Measurements from ENCODE around the gene MUTYH. TPM values are rescaled to one million over a fixed set of nuclear protein-coding genes. Genes with fewer than 3 reads are reported as not detected.

MUTYH gene
- total RNA-seq, 1 experiment from 2014 or later, result 26.8 TPM

GRCh38 chr1:45353685-45354084 is 13.4 kb upstream of the MUTYH start:
- Histone ChIP-seq H3K4me3 (ENCODE audit: low read depth, low read length, poor library complexity, severe bottlenecking) (no peak overlapping the region), H3K4me1 (ENCODE audit: insufficient read depth, low read length, poor library complexity, severe bottlenecking) (no peaks in the 10 kb centered on the region), H3K36me3 (ENCODE audit: insufficient read depth, low read length, poor library complexity, severe bottlenecking) (no peaks in the 10 kb centered on the region), H3K27me3 (replicated peaks; ENCODE audit: insufficient read depth, low read depth, low read length, poor library complexity) (no peaks in the 10 kb centered on the region), H3K27ac (ENCODE audit: low read depth, low read length, poor library complexity, severe bottlenecking) (no peak overlapping the region), H3K9me3 (ENCODE audit: low read depth, low read length, poor library complexity, severe bottlenecking) (no peaks in the 10 kb centered on the region)
- no peak for DNase-seq (ENCODE audit: low spot score)
- TF ChIP-seq EZH2 (IDR thresholded peaks at IDR 0.05; ENCODE audit: borderline replicate concordance, low read depth, low read length, poor library complexity, severe bottlenecking), result no peak
- no TSS peak for BruUV-seq (replicated peaks)
- intact Hi-C loops (cut with micrococcal nuclease; ENCODE audit: unreplicated experiment), result loop anchor here (10.0 kb wide), 1 partner anchor 531 kb away; no protein-coding TSS in a partner anchor
- CTCF ChIA-PET, result no interaction called here
- POLR2A ChIA-PET (ENCODE audit: low non-redundant PET), result no interaction called here

GRCh38 chr1:45351508-45351907 is 11.3 kb upstream of the MUTYH start:
- no peak for TF ChIP-seq CTCF (conservative IDR thresholded peaks at IDR 0.05; ENCODE audit: low read depth, low read length)
- TF ChIP-seq EZH2 (IDR thresholded peaks at IDR 0.05; ENCODE audit: borderline replicate concordance, low read depth, low read length, poor library complexity, severe bottlenecking), result no peak
- H3K9me3 ChIP-seq (ENCODE audit: low read depth, low read length, poor library complexity, severe bottlenecking), result no peaks in the 10 kb centered on the region
- no peaks in the 10 kb centered on the region for H3K36me3 ChIP-seq (ENCODE audit: insufficient read depth, low read length, poor library complexity, severe bottlenecking)
- H3K27ac ChIP-seq (ENCODE audit: low read depth, low read length, poor library complexity, severe bottlenecking), result no peak overlapping the region
- CTCF ChIA-PET, result no interaction called here
- no peak overlapping the region for H3K4me3 ChIP-seq (ENCODE audit: low read depth, low read length, poor library complexity, severe bottlenecking)
- H3K4me1 ChIP-seq (ENCODE audit: insufficient read depth, low read length, poor library complexity, severe bottlenecking), result no peaks in the 10 kb centered on the region
- no TSS peak for BruUV-seq (replicated peaks)
- no peak for DNase-seq (ENCODE audit: low spot score)
- no peaks in the 10 kb centered on the region for H3K27me3 ChIP-seq (replicated peaks; ENCODE audit: insufficient read depth, low read depth, low read length, poor library complexity)
- POLR2A ChIA-PET (ENCODE audit: low non-redundant PET), result no interaction called here
- intact Hi-C loops (cut with micrococcal nuclease; ENCODE audit: unreplicated experiment), result loop anchor here (10.0 kb wide), 1 partner anchor 533 kb away; no protein-coding TSS in a partner anchor

- POLR2A ChIA-PET (ENCODE audit: low non-redundant PET), result no interaction called here
Observed at GRCh38 chr1:45348966-45349677, 8.9 kb upstream of the MUTYH start.

More at GRCh38 chr1:45348966-45349677, 8.9 kb upstream of the MUTYH start:
- BruUV-seq (replicated peaks), result no TSS peak
- H3K27ac ChIP-seq (ENCODE audit: low read depth, low read length, poor library complexity, severe bottlenecking), result no peak overlapping the region
- intact Hi-C loops (cut with micrococcal nuclease; ENCODE audit: unreplicated experiment), result no loop called here
- no peak overlapping the region for H3K4me3 ChIP-seq (ENCODE audit: low read depth, low read length, poor library complexity, severe bottlenecking)
- CTCF ChIA-PET, result no interaction called here
- no peaks in the 10 kb centered on the region for H3K27me3 ChIP-seq (replicated peaks; ENCODE audit: insufficient read depth, low read depth, low read length, poor library complexity)
- H3K9me3 ChIP-seq (ENCODE audit: low read depth, low read length, poor library complexity, severe bottlenecking), result no peaks in the 10 kb centered on the region
- H3K36me3 ChIP-seq (ENCODE audit: insufficient read depth, low read length, poor library complexity, severe bottlenecking), result peaks cover 5% of the 10 kb centered on the region
- H3K4me1 ChIP-seq (ENCODE audit: insufficient read depth, low read length, poor library complexity, severe bottlenecking), result no peaks in the 10 kb centered on the region
- TF ChIP-seq CTCF (conservative IDR thresholded peaks at IDR 0.05; ENCODE audit: low read depth, low read length), result no peak
- TF ChIP-seq EZH2 (IDR thresholded peaks at IDR 0.05; ENCODE audit: borderline replicate concordance, low read depth, low read length, poor library complexity, severe bottlenecking), result no peak
- DNase-seq (ENCODE audit: low spot score), result no peak

Measured in A673 (cell line).